GM12878 (cell line): ENCODE measurements around the gene TANC1. TPM values are rescaled to one million over a fixed set of nuclear protein-coding genes. Genes with fewer than 3 reads are reported as not detected.

Source experiments
- ATAC-seq: fragments of 200-7000 bp; cut with Tn5 transposase; 3 replicates; pipeline ENCODE4 v1.9.1; 2020; ENCODE audit warnings: mild to moderate bottlenecking, moderate library complexity
- BruUV-seq: library from RNA; stranded (reverse); fragments of 400-500 nt; replicated peaks from 2 replicates; lab custom pipeline; 2021; lab: Mats Ljungman, UMichigan
- CTCF ChIA-PET: fragments of 300-600 bp; sonication (Branson Sonifier 250); formaldehyde crosslinking; extraction: SDS; loops from one replicate; lab custom pipeline; 2021; ENCODE audit warnings: inconsistent platforms; lab: Yijun Ruan, JAX
- POLR2A ChIA-PET: fragments of 350-600 bp; formaldehyde crosslinking; extraction: SDS; loops from one replicate; lab custom pipeline; 2021; ENCODE audit warnings: inconsistent platforms; lab: Charles Lee
- RAD21 ChIA-PET: fragments of 300-600 bp; sonication (Branson Sonifier 250); formaldehyde crosslinking; loops from one replicate; lab custom pipeline; 2023; ENCODE audit warnings: antibody characterized with exemption; ENCODE audit not compliant: unreplicated experiment; lab: Charles Lee
- SMC1A ChIA-PET: fragments of 300-600 bp; sonication (Branson Sonifier 250); formaldehyde crosslinking; loops from one replicate; lab custom pipeline; 2023; ENCODE audit not compliant: unreplicated experiment, uncharacterized antibody; lab: Charles Lee
- DNase-seq: peaks from one replicate; pipeline ENCODE4 v3.0.0-alpha.2; 2011; ENCODE audit warnings: low read depth, low spot score
- FAIRE-seq: peaks from 3 replicates; lab custom pipeline; 2011; peaks lifted over from hg19 to GRCh38; lab: Jason Lieb, UNC
- H2AFZ ChIP-seq: 2 replicates; pipeline ENCODE4 v1.6.0; 2011; ENCODE audit warnings: low read depth, low read length, control low read depth; ENCODE audit not compliant: control insufficient read depth
- H3K27ac ChIP-seq: 2 replicates; pipeline ENCODE4 v1.5.1; 2011; ENCODE audit warnings: control low read depth; ENCODE audit not compliant: control insufficient read depth, insufficient read depth
- H3K27me3 ChIP-seq, 2 experiments: replicated peaks in 1 of 2; 2 replicates each; pipeline versions ENCODE4 v1.6.0 to v1.6.1; 2011; ENCODE audit warnings: low read length in 1 of 2; ENCODE audit not compliant: control insufficient read depth in 2 of 2, insufficient read depth in 2 of 2
- H3K36me3 ChIP-seq, 2 experiments: 2 replicates each; pipeline ENCODE4 v1.5.1; 2011; ENCODE audit warnings: low read length in 1 of 2; ENCODE audit not compliant: control insufficient read depth in 2 of 2, insufficient read depth in 2 of 2
- H3K4me1 ChIP-seq: 2 replicates; pipeline ENCODE4 v1.6.1; 2011; ENCODE audit warnings: mild to moderate bottlenecking, low read length, moderate library complexity, mixed read lengths; ENCODE audit not compliant: control insufficient read depth, insufficient read depth
- H3K4me2 ChIP-seq: 2 replicates; pipeline ENCODE4 v1.6.0; 2011; ENCODE audit warnings: control low read depth; ENCODE audit not compliant: control insufficient read depth, insufficient read depth
- H3K4me3 ChIP-seq: fragments of 200-600 bp; sonication (generic); 2 replicates; pipeline ENCODE4 v1.5.1; 2016
- H3K79me2 ChIP-seq: 2 replicates; pipeline ENCODE4 v1.6.0; 2011; ENCODE audit warnings: low read length; ENCODE audit not compliant: control insufficient read depth, insufficient read depth
- H3K9ac ChIP-seq: 2 replicates; pipeline ENCODE4 v1.8.0; 2011; ENCODE audit warnings: low read length, control low read depth, mixed read lengths; ENCODE audit not compliant: control insufficient read depth, insufficient read depth
- H3K9me3 ChIP-seq: replicated peaks from 3 replicates; pipeline ENCODE4 v1.5.1; 2011; ENCODE audit warnings: mild to moderate bottlenecking, low read length; ENCODE audit not compliant: control insufficient read depth, insufficient read depth
- H4K20me1 ChIP-seq: 2 replicates; pipeline ENCODE4 v1.6.0; 2011; ENCODE audit not compliant: control insufficient read depth, insufficient read depth
- EED ChIP-seq: sonication (generic); IDR thresholded peaks from 2 replicates; pipeline ENCODE4 v1.6.1; 2016; ENCODE audit warnings: antibody characterized with exemption, low read depth
- GATAD2B ChIP-seq: fragments of 450-650 bp; conservative IDR thresholded peaks from 2 replicates; pipeline ENCODE4 v1.6.1; 2017; ENCODE audit warnings: low read depth, mild to moderate bottlenecking, moderate library complexity
- IKZF1 ChIP-seq: fragments of 450-650 bp; conservative IDR thresholded peaks from 2 replicates; pipeline ENCODE4 v1.6.1; 2017; ENCODE audit warnings: antibody characterized with exemption, mild to moderate bottlenecking
- NFXL1 ChIP-seq: fragments of 450-650 bp; IDR thresholded peaks from 2 replicates; pipeline ENCODE4 v1.6.1; 2017; ENCODE audit warnings: antibody characterized with exemption, mild to moderate bottlenecking, borderline replicate concordance
- PAX5 ChIP-seq: IDR thresholded peaks from 2 replicates; pipeline ENCODE4 v1.6.1; 2011; ENCODE audit warnings: low read depth, low read length, borderline replicate concordance
- SREBF1 ChIP-seq: IDR thresholded peaks from 2 replicates; pipeline ENCODE4 v1.6.1; 2012; ENCODE audit warnings: mild to moderate bottlenecking, low read length
- ZZZ3 ChIP-seq: IDR thresholded peaks from 2 replicates; pipeline ENCODE4 v1.6.1; 2011; ENCODE audit warnings: low read depth; ENCODE audit not compliant: control insufficient read depth, insufficient read length
- WGBS: methylation state at CpG from one replicate; pipeline ENCODE4 v1.1.6; 2016; ENCODE audit warnings: low lambda C conversion rate; ENCODE audit not compliant: insufficient replicate concordance, insufficient coverage; ENCODE audit errors: missing lambda C conversion rate; 5-methylcytosine and 5-hydroxymethylcytosine counted together
- in situ Hi-C: fragments of 300-500 bp; cut with MboI; formaldehyde crosslinking; loops from 9 replicates; pipeline ENCODE4 v1.14.3; 2018; ENCODE audit warnings: mixed read lengths
- intact Hi-C: fragments of 100-400 bp; cut with micrococcal nuclease; formaldehyde crosslinking; loops from one replicate; pipeline ENCODE4 v1.14.2; 2022; ENCODE audit not compliant: unreplicated experiment
- polyA plus RNA-seq, 11 experiments: library from polyadenylated mRNA; depleted of rRNA in 4 of 11; unstranded in 6 of 11; stranded (reverse) in 5 of 11; fragments of >200 nt; fragmentation: Nextera tagmentation in 4 of 11; fragmentation: Illumina TruSeq in 1 of 11; extraction: Ambion mirVana in 4 of 11; extraction: Trizol in 1 of 11; gene quantifications; 1 replicate in 1 of 11; 2 replicates in 10 of 11; pipeline versions ENCODE4 v1.2.1 to v1.2.3, GENCODE V29; 2011 to 2016; ENCODE audit warnings: inconsistent platforms in 2 of 11, missing spikeins in 2 of 11, low read depth in 1 of 11
- total RNA-seq, 4 experiments: library from RNA; depleted of rRNA in 3 of 4; stranded (reverse); fragments of >200 nt in 3 of 4; fragmentation: Illumina TruSeq in 1 of 4; extraction: Trizol in 1 of 4; gene quantifications; 2 replicates each; pipeline versions ENCODE4 v1.2.1 to v1.2.3, GENCODE V29; 2013 to 2021
- TF ChIP-seq, protein P1 (sequence below): IDR thresholded peaks from 2 replicates; pipeline ENCODE4 v1.6.1; 2011; ENCODE audit warnings: low read depth, low read length, improper control_type of control experiment, borderline replicate concordance
- TF ChIP-seq, protein P2 (sequence below): IDR thresholded peaks from 2 replicates; pipeline ENCODE4 v1.6.1; 2011; ENCODE audit warnings: borderline replicate concordance, low read depth, mild to moderate bottlenecking, moderate library complexity, low read length; ENCODE audit not compliant: insufficient read depth, poor library complexity, severe bottlenecking

Gene TANC1
- total and polyA plus RNA-seq, 10 of the 15 experiments (the other 5 are each of a cell fraction or from before 2014, with no cell fraction given), result 0.05 to 5.0 (median 0.34) TPM

DNA sequence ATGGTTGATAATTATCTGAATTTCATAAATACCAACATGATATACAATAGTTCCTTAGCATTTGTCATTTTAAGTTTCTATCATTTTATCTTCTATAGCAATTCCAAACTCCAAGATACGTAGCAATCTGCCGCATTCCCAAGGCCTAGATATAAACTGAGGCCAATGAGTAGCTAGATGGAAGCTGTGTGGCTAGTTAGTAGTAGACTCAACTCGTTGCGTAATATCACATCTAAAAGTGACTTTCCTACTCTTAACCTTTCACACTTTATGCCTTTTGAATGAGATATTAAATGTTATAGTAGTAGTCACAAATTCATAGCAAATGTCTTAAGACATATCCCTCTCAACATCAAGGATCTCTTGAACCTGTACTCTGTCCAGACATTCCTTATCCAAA, 284.5 kb downstream of the TANC1 start:
- Histone ChIP-seq H3K79me2 (no peaks in the 10 kb centered on the region), H4K20me1 (no peaks in the 10 kb centered on the region), H3K4me2 (no peak overlapping the region), H3K4me1 (peaks cover 3% of the 10 kb centered on the region; the same call in 1 of the 2 replicates), H3K27ac (no peak overlapping the region), H3K9me3 (no peaks in the 10 kb centered on the region), H3K9ac (no peak overlapping the region), H3K27me3 (no peaks in the 10 kb centered on the region), H2AFZ (no peak overlapping the region), H3K4me3 (no peak overlapping the region), H3K36me3 (no peaks in the 10 kb centered on the region; a peak in 2 of 4 replicates)
- in situ Hi-C loops, result no loop called here
- 99% methylated on average over 4 of the region's 4 CpGs for WGBS
- no TSS peak for BruUV-seq
- SMC1A ChIA-PET, result no interaction called here
- TF ChIP-seq SREBF1 (no peak), GATAD2B (no peak), EED (no peak), IKZF1 (no peak)
- TF ChIP-seq, protein P1, sequence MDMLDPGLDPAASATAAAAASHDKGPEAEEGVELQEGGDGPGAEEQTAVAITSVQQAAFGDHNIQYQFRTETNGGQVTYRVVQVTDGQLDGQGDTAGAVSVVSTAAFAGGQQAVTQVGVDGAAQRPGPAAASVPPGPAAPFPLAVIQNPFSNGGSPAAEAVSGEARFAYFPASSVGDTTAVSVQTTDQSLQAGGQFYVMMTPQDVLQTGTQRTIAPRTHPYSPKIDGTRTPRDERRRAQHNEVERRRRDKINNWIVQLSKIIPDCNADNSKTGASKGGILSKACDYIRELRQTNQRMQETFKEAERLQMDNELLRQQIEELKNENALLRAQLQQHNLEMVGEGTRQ, result no peak
- ATAC-seq (no peak), FAIRE-seq (no peak), DNase-seq (no peak)
- RAD21 ChIA-PET, result no interaction called here
- POLR2A ChIA-PET, result no interaction called here
- CTCF ChIA-PET, result no interaction called here
- intact Hi-C loops, result no loop called here

- POLR2A ChIA-PET, result no interaction called here
- no peak overlapping the region for H3K9ac ChIP-seq
- H3K4me1 ChIP-seq, result no peaks in the 10 kb centered on the region
- H4K20me1 ChIP-seq, result no peaks in the 10 kb centered on the region
- no peaks in the 10 kb centered on the region for H3K79me2 ChIP-seq
- ATAC-seq, result no peak
- WGBS, result 78% methylated on average over 2 of the region's 2 CpGs
- no peak overlapping the region for H2AFZ ChIP-seq
- in situ Hi-C loops (no loop called here), intact Hi-C loops (no loop called here)
- FAIRE-seq, result no peak
- no peak overlapping the region for H3K4me2 ChIP-seq
- SMC1A ChIA-PET, result no interaction called here
- TF ChIP-seq, protein P2, sequence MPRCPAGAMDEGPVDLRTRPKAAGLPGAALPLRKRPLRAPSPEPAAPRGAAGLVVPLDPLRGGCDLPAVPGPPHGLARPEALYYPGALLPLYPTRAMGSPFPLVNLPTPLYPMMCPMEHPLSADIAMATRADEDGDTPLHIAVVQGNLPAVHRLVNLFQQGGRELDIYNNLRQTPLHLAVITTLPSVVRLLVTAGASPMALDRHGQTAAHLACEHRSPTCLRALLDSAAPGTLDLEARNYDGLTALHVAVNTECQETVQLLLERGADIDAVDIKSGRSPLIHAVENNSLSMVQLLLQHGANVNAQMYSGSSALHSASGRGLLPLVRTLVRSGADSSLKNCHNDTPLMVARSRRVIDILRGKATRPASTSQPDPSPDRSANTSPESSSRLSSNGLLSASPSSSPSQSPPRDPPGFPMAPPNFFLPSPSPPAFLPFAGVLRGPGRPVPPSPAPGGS, result no peak
- TF ChIP-seq NFXL1 (no peak), ZZZ3 (no peak), PAX5 (no peak)
- CTCF ChIA-PET, result no interaction called here
- H3K36me3 ChIP-seq, result no peaks in the 10 kb centered on the region; a peak in 2 of 4 replicates
- H3K4me3 ChIP-seq, result no peak overlapping the region
- no TSS peak for BruUV-seq
- H3K27ac ChIP-seq, result no peak overlapping the region
- no peaks in the 10 kb centered on the region for H3K9me3 ChIP-seq
- H3K27me3 ChIP-seq, result no peaks in the 10 kb centered on the region
- RAD21 ChIA-PET, result no interaction called here
- DNase-seq, result no peak
Observed at GRCh38 chr2:159256159-159256558, 287.7 kb downstream of the TANC1 start.
